Renal pelvis (tissue), 4 donors: ENCODE data around the gene ZNF536. TPM values are rescaled to one million over a fixed set of nuclear protein-coding genes. Genes with fewer than 3 reads are reported as not detected.
"Not testable (repeated sequence)": the region's sequence is repeated elsewhere in the genome, so short reads cannot be mapped to it uniquely, and the experiment has no call there.

Experiments used
- DNase-seq: peaks from one replicate; pipeline ENCODE4 v3.0.0-alpha.2; 2013
- polyA plus RNA-seq, 3 donors: library from polyadenylated mRNA; unstranded; fragments of 120-200 nt; gene quantifications; one replicate each; pipeline ENCODE4 v1.2.1, GENCODE V29; 2013; ENCODE audit not compliant: insufficient read length in 3 of 3

Gene ZNF536
- polyA plus RNA-seq, 3 donors = 2.1 to 3.4 (median 2.8) TPM

DNA sequence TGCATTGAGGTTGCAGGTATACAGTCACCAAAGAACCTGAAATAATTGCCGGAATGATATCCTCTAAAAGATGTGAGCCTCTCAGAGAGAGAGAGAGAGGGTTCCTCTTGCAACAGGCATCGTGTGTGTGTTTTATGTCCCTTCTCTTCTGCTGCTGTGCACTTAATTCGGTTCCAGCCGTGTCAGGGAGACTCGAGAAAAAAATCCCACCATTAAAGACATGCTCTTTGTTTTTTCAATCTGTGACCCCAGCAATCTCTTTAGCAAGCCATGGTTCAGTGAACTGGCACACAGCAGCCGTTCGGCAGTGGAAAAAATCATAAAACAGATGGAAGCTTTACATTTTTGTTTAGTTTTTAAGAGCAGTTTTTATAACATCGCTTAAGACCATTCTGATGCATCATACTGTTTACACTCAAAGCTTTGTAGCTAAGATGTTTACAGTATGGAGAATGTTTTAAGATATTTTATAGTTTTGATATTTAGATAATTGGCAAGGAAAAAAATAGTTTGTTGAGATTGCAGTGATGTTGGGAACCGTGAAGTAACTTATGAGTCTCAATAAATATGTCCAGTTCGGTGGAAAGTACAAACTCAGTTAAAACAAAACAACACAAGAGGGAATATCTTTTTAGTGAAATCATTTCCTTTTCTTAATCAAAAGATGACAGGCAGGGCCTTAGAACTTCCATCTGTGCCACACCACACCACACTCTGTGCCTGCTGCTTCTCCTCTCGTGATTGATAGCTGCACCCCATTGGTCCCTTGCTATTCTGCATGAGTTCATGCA, 31.2 kb upstream of the ZNF536 start:
- peak; percentile 66 for DNase-seq

- DNase-seq = peak; percentile 21
These were observed 30.5 kb upstream of the ZNF536 start for GRCh38 chr19:30341611-30342201.

- DNase-seq = no peak
These were observed 29.3 kb upstream of the ZNF536 start for GRCh38 chr19:30342901-30343300.

- no peak for DNase-seq
These were observed 27.4 kb upstream of the ZNF536 start for GRCh38 chr19:30344446-30345425.

DNA sequence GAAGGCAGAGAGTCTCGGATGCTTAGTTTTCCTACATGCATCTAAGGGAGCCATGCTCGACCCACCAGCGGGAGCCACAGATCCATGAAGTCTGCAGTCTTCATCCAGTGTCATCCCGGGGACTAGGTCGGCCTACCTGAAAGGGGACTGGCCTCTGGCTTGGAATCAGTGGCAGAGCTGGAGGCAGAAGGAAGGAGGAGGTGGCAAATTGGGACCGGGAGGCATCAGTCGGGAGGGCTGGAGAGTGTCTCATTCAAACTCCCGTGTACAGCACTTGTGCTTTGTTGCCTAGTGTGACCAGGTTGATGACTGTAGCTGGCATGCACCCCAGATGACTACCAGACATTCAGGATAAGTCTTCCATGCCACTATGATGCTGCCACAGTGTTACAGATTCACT, 26.5 kb upstream of the ZNF536 start:
- no peak for DNase-seq

GRCh38 chr19:30346468-30346867, 25.7 kb upstream of the ZNF536 start:
- DNase-seq = not testable (repeated sequence)

DNA sequence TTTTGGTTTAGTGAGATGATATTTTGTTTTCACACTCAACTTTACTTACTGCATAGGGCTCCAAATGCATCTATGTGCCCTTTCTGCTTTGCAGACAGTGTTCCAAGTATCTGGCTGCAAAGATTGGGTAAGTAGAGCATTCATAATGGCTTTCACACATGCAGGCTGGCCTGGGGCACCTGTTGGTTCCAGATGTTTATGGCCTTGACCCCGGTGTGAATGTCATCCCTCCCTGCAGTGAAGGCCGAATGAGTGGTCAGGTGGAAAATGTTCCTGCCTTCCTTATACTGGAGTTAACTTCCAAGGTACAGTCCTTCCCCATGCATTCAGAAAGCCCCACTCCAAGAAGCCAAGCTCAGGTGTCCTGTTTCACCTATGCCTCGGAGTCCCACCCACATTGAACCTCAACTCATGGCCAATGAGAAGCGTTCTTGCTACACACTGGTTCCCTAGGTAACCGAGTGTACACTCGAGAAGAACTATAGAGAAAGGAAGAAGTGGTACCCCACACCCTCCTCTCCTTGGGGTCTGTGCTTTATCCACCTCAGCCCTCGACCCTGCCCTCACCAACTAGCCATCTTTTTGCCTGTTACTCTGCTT, 23.0 kb upstream of the ZNF536 start:
- no peak for DNase-seq

DNA sequence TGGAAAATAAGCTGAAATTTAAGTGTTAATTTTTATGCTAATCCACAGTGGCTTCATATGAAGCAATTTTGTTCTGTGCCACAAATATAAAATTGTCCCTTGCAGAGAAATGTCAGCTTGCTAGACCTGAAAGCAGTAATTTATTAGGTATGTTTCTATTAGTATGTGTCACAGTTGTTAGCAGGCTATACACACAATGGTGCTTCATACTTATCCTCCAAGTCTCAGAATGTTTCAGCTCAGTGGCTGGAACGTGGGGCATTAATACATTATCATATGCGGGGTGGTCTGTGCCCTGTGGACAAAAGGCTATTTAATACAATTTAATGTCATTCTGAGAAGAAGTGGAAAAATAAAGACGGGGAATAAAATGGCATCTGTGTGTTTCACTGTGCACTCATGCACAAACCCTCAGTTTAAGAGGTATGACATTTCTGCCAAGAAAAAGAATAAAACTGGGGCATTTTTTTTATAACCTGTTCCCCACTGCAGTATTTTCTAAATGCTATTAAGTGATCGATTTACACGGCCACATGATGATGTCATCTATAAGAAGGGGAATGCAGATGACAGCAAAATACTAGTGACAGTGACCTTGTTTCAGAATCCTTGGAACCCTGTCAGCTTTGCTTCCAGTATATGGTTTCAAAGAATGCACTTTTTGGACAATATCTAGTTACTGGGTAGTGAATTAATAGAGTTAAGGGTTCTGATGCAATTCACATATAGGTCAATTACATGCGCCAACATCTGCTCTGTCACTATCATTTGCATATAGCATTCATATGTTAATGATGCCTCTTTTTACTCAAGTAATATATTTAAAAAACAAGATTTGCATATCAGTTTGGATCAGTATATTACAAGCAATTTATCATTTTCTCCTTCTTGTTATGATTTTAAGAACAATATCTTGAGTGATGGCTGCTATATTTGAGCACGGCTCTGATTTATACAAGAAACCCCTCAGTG, 21.2 kb upstream of the ZNF536 start:
- DNase-seq = no peak

DNA sequence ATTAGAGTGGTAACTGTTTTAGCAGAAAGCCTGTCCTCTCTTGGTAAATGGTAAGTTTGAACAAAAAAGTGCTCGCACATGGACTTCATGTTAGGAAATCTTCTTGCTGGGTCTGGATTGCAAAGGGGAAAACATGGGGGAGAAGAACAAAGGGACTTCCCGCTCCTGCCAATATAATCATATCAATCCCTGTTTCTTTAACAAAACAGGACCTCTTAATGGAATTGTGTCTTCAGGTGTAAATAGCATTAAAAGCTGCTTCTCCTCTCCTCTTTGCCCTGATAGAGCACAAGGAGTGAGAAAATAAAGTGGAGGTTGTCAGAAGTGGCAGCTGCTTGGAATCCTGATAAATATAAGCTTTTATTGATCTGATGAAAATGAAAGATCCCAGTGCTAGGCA, 20.4 kb upstream of the ZNF536 start:
- DNase-seq = no peak

DNA sequence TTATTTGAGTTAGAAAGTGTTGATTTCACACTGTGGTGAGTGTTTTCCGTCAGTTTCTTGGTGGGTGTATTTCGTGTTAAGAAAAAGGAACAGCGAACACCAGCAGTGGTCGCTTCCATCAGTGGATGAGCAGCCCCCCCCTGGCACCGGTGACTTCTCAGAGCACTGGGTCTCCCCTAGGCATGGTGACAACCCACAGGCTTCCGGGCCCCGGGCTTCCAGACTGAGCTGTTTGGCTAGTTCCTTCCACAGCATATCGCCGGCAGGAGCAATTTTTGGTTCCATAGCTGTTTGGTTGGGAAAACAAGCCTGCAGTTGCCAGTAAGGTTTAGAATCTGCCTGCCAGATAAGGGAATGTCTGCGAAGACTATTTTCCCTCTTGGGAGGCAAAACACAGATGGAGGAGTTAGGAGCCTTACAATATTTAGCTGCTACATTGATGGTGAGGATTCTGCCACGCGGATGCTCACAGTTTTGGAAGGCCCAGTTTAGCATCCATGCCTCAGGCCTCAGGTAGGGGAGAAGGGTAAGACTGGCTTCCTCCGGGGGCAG, 18.7 kb upstream of the ZNF536 start:
- no peak for DNase-seq

DNA sequence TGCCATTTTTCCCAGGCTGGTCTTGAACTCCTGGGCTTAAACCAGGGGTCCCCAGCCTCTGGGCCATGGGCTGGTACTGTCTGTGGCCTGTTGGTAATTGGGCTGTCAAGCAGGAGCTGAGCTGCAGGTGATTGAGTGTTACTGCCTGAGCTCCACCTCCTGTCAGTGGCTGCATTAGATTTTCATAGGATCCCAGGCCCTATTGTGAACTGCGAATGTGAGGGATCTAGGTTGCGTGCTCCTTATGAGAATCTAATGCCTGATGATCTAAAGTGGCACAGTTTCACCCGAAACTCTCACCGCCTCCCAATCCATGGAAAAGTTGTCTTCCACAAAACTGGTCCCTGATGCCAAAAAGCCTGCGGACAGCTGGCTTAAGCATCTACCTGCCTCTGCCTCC, 16.6 kb upstream of the ZNF536 start:
- DNase-seq = no peak

- no peak for DNase-seq
These were observed 15.1 kb upstream of the ZNF536 start for GRCh38 chr19:30356951-30357579.

DNA sequence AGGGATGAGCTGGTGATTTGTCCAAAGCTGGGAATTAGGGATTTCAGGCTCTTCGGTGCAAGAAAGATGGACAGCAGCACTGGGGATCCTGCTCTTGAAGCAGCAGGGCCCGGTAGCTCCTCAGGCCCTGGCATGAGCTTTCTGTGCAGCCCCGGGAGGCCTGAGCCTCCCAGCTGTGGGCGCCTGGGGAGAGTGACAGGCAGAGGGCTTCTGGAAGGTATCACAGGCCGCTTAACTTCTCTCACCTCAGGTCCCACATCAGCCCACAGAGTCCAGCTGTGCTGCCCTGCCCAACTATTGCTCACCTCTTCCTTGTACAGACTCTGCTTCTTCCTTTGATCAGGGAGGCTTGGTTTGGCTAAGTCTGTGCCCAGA, 14.6 kb upstream of the ZNF536 start:
- DNase-seq = no peak

DNA sequence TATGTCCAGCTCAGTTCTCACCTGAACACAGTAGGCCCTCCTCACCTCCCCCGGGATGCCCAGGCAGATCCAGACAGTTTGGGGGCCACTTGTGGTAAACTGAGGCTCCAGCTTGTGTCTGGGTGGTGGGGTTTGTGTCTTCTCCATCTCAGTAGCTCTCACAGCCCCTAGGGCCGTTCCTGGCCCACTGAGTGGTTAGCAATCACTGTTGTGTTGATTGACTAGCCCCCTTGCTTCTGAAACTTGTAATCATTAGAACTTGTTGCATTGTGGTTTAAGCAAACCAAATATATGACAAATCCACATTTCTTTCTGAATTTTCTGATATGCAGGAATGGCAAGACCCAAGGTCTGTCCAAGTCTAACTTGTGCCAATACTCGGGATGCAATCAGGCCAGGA, 13.9 kb upstream of the ZNF536 start:
- DNase-seq = no peak

DNA sequence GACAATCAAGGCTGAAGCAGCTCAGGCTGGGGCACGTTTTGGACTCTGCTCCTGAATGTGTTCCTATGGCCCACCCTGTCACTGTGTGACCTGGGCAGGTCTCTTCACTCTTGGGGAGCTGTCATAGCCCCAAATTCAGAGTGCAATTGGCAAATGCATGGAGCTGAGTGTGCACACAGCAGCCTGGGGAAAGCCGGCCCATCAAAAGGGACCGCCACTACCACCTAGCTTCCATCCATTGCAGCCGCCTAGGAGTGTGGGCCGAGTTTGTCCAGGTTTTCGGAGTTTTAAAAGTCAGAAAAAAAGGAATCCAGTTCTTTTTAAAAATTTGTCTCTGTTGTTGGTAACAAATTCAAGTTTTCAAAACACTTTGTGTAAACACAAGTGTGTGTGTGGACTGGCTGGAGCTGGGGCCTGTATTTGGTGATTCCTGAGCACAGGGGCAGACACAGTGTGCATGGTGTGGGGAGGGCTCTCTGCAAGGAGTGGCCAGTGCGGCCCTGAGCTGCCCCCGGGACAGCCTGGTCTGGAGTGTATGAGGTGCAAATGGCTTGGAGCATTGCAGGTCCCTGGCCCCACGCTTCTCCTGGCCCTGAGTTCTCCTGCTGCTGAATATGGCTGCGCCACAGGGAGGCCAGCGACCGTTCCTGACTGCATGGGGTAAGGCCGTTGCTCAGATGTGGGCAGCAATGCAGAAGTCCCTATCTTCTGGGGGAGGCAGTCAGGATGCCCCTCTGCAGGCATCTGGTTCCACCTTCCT, 13.2 kb upstream of the ZNF536 start:
- DNase-seq = no peak

- DNase-seq = no peak
These were observed 12.2 kb upstream of the ZNF536 start for GRCh38 chr19:30359936-30360335.

DNA sequence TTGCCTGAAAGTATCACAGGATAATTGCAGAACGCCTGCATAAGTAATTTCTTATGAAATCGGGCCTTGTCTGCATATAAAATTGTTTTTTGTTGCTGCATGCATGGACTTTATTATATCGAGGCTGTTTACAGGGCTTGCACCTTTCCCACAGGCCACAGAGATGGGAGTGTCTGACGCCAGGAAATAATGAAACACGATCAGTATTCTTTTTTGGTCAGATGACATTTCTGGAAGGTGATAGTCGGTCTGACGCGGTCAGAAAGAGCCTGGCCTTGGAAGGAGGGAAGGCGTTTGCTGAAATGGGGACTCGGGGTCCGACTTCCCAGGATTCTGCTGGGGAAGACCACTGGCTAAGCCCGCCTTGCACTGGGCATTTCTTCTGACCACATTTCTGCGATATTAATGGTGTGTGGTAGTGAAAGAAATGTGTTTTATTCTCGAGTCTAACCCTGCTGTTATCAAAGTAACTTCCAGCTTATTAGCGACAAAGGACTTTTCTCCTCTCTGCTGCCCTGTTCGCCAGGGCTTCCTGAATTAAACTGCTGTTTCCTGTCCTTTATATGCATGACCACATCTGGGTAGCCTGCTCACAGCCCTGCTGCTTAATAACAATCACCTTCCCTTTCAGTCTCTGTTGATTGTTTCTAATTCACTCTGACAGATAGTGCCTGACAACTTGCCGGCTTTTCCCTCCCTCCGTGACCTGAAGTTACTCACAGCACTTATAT, 11.6 kb upstream of the ZNF536 start:
- no peak for DNase-seq

- no peak for DNase-seq
These were observed 11.1 kb upstream of the ZNF536 start for GRCh38 chr19:30361107-30361447.

- DNase-seq = no peak
These were observed 10.5 kb upstream of the ZNF536 start for GRCh38 chr19:30361721-30362120.
